ENCODE data around the gene CIBAR2. TPM values are rescaled to one million over a fixed set of nuclear protein-coding genes. Genes with fewer than 3 reads are reported as not detected.

Gene CIBAR2
- not detected in 2 replicates for total RNA-seq

GRCh38 chr16:85112364-85112763 is at the start of gene CIBAR2:
Gene CIBAR2, minus strand, starts transcription at chr16:85112472. Its CDS starts 120 bp downstream, at chr16:85112352.

Other genes starting within 250 kb of the CIBAR2 start
- gene ZDHHC7, start 100.9 kb downstream of the CIBAR2 start, total RNA-seq = 126 and 197 TPM in 2 replicates
- 59.3 and 70.7 TPM in 2 replicates for gene KIAA0513, start 84.7 kb downstream of the CIBAR2 start, total RNA-seq

All from placental epithelial cell (primary cell).